HG03432 (cell line): ENCODE data around the gene RBFOX1.

ENCODE experiments used
- ATAC-seq: cut with Tn5 transposase; IDR thresholded peaks from one replicate; pipeline ENCODE4 v1.9.1; 2021; ENCODE audit warnings: mild to moderate bottlenecking, moderate library complexity; ENCODE audit not compliant: unreplicated experiment

The RBFOX1 gene

DNA sequence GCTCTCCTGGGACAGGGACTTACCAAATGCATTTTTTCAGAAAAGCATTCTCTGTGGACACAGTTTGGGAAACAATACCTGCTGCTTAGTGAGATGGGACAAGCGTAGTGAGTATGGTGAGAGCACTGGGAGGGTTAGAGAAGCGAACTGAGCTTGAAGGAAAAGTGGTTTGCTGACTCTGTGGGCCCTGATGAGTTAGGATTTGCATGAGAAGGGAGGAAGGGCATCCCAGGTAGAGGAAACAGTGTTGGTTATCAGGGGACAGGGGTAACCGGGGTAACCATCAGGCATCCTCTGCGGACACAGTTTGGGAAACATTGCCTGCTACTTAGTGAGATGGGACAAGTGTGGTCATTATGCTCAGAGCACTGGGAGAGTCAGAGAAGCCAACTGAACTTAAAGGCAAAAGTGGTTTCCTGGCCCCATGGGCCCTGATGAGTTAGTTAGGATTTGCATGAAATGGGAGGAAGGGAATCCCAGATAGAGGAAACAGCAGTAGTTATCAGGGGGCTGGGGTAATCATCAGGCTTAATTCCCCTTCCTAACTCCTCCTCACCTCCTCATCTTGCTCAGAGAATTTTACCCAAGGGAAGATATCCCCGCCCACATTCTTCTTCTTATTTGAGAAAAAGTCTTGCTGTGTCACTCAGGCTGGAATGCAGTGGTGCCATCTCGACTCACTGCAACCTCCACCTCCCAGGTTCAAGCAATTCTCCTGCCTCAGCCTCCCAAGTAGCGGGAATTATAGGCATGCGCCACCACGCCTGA lies 319.3 kb downstream of the RBFOX1 start:
- ATAC-seq = no peak

DNA sequence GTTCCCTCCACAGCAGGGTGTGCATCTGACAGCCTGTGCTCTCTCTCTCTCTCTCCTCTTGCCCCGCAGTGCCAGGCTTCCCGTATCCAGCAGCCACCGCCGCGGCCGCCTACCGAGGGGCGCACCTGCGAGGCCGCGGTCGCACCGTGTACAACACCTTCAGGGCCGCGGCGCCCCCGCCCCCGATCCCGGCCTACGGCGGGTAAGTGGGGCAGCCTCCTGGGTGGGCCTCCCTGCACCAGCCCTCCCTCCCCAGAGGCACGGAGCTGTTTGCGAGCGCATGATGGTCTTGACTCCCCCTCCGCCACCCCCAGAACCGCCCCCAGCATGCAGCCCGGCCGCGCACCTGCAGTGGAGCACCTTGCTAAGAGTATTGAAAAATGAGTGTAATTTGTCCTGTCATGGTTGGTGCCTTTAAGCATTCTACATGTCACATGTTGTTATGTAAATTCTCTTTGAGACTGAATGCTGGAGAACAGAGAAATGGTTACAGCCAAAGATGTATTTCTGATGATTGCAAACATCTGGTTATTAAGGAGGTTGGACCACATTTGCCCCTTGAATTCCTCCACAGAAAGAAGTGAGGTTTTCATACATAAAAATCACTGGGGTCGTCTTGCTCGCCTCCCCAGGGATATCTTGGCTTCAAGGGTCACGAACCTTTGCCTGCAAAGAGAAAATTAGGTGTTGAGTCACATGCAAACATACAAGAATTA lies 321.3 kb downstream of the RBFOX1 start:
- no peak for ATAC-seq

DNA sequence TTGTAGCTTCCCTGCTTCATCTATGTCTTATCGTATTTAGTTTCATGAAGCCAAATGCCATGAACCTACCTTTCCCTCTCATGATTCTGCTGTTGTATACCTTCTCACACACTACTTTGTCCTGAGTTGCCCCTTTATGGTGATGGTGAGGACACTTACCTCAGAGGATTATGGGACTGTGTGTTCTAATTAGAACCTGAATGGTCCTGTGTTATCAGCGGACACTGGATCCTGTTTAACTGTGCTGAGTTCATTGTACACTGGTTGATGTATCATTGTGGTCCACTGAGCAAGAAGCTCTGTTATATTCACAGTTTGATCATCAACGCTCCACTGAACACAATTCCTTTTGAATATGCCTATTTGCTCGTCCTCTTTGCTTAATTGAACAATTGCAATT lies 343.0 kb downstream of the RBFOX1 start:
- no peak for ATAC-seq

GRCh38 chr16:7680296-7680695 lies 347.7 kb downstream of the RBFOX1 start:
- ATAC-seq = no peak

GRCh38 chr16:7688811-7689210 lies 356.2 kb downstream of the RBFOX1 start:
- no peak for ATAC-seq

- no peak for ATAC-seq
Measured at GRCh38 chr16:7689234-7689633, 356.6 kb downstream of the RBFOX1 start.

DNA sequence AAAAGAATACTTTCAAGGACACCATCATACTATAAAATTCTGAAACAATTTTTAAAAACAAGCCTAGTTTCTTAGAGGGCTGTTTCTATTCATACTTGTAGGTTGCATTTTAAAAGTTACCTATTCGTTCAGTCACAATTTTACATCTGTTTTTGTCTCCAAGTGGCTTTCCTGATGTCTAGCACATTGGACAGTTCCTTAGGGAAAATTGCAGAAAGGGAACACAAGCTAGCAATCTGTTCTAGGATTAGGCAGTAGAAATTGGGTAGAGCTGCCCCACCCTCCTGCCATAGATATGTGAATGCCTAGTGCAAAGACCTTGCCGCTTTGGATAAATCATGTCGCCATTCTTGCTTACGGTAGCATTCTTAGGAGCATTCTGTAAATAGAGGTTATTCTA lies 358.9 kb downstream of the RBFOX1 start:
- ATAC-seq = no peak

DNA sequence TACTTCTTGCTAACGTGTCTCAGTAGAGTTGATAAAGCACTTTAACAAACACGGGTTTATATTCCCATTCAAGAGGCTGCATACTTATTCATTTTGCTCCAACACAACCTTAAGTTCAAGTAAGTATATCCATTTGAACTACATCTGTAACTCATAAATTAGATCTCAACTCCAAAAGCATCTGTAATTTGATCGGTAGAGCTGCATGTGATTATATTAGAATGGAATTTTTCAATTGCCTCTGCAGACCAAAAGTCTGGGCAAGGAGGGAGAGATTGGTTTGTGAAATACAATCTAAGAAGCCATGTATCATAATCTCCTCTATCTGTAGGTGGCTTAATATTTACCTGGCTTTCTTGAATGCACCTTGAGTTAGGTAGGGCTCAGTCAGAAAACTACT lies 371.0 kb downstream of the RBFOX1 start:
- ATAC-seq = no peak

GRCh38 chr16:7705885-7706284 lies 373.2 kb downstream of the RBFOX1 start:
- ATAC-seq = no peak

DNA sequence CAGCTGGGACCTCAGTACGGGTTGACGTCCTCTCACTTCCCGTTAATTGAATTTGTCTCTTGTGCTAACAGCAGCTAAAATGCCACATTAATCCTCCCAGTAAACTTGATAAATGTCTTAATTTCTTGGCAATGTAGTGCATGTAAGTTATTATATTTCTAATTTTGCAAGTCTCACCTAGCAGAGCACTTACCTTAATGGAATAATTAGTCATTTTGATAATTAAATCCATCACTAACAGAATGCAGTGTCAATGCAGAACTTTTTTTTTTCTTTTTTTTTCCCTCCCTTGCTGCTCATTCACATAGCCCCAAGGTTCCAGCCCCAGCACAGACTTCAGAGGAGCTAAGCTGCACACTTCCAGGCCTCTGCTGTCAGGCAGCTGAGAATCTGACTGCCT lies 376.5 kb downstream of the RBFOX1 start:
- ATAC-seq = no peak

GRCh38 chr16:7713244-7713643 lies 380.6 kb downstream of the RBFOX1 start:
- ATAC-seq = no peak

DNA sequence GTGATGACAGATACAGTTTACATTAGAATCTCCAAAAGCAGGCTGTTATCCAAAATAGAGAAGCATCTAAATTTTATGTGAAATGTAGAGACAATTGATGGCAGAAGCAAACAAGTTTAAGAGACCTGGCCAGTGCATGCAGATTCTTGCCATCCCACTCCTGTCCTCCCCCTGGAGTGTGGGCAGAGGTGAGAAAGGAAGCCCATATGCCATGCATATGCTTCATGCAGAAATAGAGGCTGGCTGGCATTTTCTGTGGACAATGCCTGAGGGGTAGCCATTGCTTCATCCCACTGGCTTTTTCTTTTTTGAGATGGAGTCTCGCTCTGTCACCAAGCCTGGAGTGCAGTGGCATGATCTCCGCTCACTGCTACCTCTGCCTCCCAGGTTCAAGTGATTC lies 382.1 kb downstream of the RBFOX1 start:
- no peak for ATAC-seq

DNA sequence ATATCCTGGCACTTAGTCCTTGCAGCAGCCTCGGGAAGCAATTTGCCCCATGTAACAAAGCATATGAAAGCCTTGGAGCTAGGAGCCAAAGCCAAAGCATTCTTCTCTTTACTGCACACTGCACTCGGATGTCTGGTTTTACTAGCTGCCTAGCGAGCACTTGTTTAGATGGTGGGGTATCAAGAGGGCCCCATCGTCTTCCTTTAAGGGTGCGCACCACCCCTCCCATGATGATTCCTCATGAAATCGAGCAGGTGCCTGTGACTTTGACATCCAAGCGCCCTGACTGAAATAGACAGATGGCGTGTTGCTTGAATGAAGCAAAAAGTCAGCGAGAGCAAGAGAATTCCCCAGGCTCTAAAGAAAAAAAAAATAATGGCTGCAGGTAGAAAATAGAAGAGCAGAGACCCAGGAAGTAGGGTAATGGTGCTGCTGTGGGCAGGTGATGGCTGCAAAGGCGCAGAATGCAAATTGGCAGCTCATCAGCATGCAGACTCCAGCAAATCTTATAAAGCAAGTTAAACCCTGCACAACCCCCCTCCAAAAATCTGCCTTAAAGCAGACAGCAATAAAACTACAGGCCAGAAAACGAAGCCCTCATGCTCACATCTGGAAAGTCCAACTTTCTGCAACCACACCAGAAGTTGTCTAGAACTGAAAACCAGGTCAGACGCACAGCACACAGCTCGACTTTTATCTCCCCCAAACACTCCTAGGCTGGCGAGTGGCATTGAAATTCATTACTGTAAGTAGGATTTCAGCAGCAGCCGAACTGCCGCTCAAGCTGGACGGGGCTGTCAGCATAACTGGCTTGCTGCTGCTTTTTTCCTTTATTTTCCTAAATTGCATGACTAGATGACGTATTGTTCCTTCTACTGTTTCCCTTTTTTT lies 384.3 kb downstream of the RBFOX1 start:
- no peak for ATAC-seq

- ATAC-seq = no peak
Measured at GRCh38 chr16:7722761-7723160, 390.1 kb downstream of the RBFOX1 start.

DNA sequence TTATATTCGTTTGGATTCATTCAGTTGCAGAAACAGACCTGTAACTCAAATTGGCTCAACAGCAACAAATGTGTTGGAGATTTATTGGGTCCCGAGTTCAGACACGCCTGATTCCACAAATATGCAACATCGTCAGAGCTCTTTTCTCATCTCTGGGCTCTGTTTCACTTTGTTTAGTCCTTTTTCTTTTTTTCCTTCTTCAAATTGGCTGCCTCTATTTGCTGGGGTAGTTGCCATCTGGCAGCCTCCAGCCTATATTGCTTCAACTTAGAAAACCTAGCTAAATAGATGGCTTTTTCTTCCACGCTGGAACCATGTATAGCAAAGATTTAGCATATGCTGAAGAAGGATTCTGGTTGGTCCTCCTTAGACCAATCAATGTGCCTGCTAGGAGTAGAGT lies 398.5 kb downstream of the RBFOX1 start:
- ATAC-seq = no peak

DNA sequence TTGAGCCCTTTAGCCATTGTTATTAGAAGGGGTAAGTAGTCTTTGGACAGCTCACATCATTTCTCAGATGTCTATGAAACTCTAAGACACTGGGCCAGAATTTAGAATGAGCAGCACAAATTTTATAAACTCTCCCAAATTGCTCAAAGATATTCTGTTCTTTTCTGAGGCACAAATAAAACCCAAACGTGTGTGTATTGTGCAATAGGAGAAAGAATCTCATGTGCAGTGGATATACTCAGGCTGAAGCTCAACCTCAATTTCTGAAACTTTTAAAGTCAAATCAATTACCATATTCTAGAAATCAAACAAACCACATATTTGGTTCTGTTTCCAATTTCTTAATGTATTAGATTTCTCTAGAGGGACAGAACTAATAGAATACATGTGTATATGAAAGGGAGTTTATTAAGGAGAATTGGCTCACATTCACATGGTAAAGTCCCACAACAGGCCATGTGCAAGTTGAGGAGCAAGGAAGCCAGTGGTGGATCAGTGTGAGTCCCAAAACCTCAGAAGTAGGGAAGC lies 403.6 kb downstream of the RBFOX1 start:
- ATAC-seq = no peak

GRCh38 chr16:7742626-7743025 lies 410.0 kb downstream of the RBFOX1 start:
- no peak for ATAC-seq

- no peak for ATAC-seq
Measured at GRCh38 chr16:7744546-7745264, 412.1 kb downstream of the RBFOX1 start.

- no peak for ATAC-seq
Measured at GRCh38 chr16:7745276-7745675, 412.6 kb downstream of the RBFOX1 start.

- ATAC-seq = no peak
Measured at GRCh38 chr16:7746941-7747340, 414.3 kb downstream of the RBFOX1 start.

- no peak for ATAC-seq
Measured at GRCh38 chr16:7748522-7748921, 415.9 kb downstream of the RBFOX1 start.
